A172 (cell line): ENCODE results near the gene TRABD2B. TPM values are rescaled to one million over a fixed set of nuclear protein-coding genes. Genes with fewer than 3 reads are reported as not detected.

Experiments
- DNase-seq: peaks from one replicate; pipeline ENCODE4 v3.0.0-alpha.2; 2015; ENCODE audit warnings: low spot score
- total RNA-seq: library from RNA; depleted of rRNA; stranded (reverse); fragments of >200 nt; shearing (Covaris generic); gene quantifications from 2 replicates; pipeline ENCODE4 v1.2.3, GENCODE V29; 2014

Gene TRABD2B
- total RNA-seq, 1 experiment from 2014 or later, result 2.0 TPM

GRCh38 chr1:47852006-47852718 is 145.0 kb downstream of the TRABD2B start:
- no peak for DNase-seq

- no peak for DNase-seq
Measured at GRCh38 chr1:47850451-47850850, 146.7 kb downstream of the TRABD2B start.

- no peak for DNase-seq
Measured at GRCh38 chr1:47849591-47850261, 147.5 kb downstream of the TRABD2B start.

GRCh38 chr1:47849005-47849521 is 148.1 kb downstream of the TRABD2B start:
- DNase-seq, result no peak

- no peak for DNase-seq
Measured at GRCh38 chr1:47847763-47848162, 149.4 kb downstream of the TRABD2B start.

- no peak for DNase-seq
Measured at GRCh38 chr1:47844558-47844955, 152.6 kb downstream of the TRABD2B start.

GRCh38 chr1:47843781-47844557 is 153.2 kb downstream of the TRABD2B start:
- DNase-seq, result no peak

- DNase-seq, result no peak
Measured at GRCh38 chr1:47843059-47843458, 154.1 kb downstream of the TRABD2B start.

GRCh38 chr1:47842228-47842919 is 154.8 kb downstream of the TRABD2B start:
- DNase-seq, result no peak

GRCh38 chr1:47841356-47841755 is 155.8 kb downstream of the TRABD2B start:
- DNase-seq, result no peak

GRCh38 chr1:47840393-47841190 is 156.6 kb downstream of the TRABD2B start:
- no peak for DNase-seq

- DNase-seq, result no peak
Measured at GRCh38 chr1:47839433-47839760, 157.8 kb downstream of the TRABD2B start.

- no peak for DNase-seq
Measured at GRCh38 chr1:47838562-47839432, 158.4 kb downstream of the TRABD2B start.

GRCh38 chr1:47837866-47838561 is 159.2 kb downstream of the TRABD2B start:
- DNase-seq, result no peak

GRCh38 chr1:47837056-47837830 is 159.9 kb downstream of the TRABD2B start:
- DNase-seq, result no peak

- DNase-seq, result no peak
Measured at GRCh38 chr1:47835409-47835808, 161.8 kb downstream of the TRABD2B start.

GRCh38 chr1:47834326-47834725 is 162.9 kb downstream of the TRABD2B start:
- no peak for DNase-seq

- DNase-seq, result no peak
Measured at GRCh38 chr1:47830641-47831333, 166.4 kb downstream of the TRABD2B start.
